AG09309 (cell line): ENCODE data around the gene ZBTB16.

Experiments used
- DNase-seq: peaks from one replicate; pipeline ENCODE4 v3.0.0-alpha.2; 2010; ENCODE audit warnings: low read depth
- H3K4me3 ChIP-seq: 2 replicates; pipeline ENCODE4 v1.5.1; 2011; ENCODE audit warnings: mild to moderate bottlenecking, low read depth, low read length, moderate library complexity; ENCODE audit not compliant: control insufficient read depth
- CTCF ChIP-seq: IDR thresholded peaks from 2 replicates; pipeline ENCODE4 v1.5.1; 2011; ENCODE audit warnings: mild to moderate bottlenecking, low read depth, low read length, inconsistent platforms; ENCODE audit not compliant: insufficient read depth, control insufficient read depth; ENCODE audit errors: missing control alignments

The ZBTB16 gene

DNA sequence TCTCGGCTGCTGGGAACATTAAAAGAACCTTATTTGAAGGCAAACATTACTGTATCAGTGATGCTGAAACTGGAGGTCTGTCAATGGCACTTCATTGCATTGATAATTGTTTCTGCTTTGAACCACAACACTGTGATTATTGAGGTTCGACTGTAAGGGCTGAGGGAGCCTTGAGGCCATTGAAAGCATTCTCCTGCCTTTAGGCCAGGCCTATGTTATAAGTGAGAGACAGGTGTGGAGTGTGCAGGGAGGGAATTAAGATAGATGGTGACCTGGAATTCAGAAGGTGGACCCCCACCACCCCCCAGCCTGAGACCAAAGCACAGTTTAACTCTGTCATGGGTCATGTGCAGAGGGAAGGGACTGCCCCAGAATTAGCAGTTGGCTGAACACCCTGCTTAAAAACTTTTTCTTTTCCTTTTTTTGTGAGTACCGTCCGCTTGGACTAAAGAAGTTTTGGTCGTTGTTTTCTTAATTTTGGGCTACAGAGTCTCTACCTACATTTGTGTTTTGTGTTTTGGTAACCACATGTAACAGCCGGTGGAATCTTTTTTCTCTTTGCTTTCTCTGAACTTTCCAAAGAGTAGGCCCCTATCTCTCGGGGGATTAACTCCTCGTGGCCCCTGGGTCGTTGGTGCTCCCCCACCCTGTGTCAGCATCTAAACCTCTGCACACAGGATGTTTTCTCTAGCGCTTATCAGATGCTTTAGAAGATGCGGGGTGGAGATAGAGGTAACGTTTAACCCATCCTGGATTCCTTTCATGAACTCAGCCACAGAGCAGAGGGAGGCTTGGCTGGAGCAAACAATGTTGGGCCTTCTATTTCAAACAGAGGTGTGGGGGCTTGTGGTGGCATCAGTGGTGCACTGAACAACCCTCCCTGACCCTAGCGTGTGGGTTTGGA is 43.7 kb downstream of the ZBTB16 start:
- no peak for DNase-seq
- no peak for TF ChIP-seq CTCF
- H3K4me3 ChIP-seq, result no peak overlapping the region

- no peak overlapping the region for H3K4me3 ChIP-seq
- DNase-seq, result no peak
- TF ChIP-seq CTCF, result no peak
Measured at GRCh38 chr11:114105611-114106010, 46.1 kb downstream of the ZBTB16 start.

- no peak for TF ChIP-seq CTCF
- no peak overlapping the region for H3K4me3 ChIP-seq
- DNase-seq, result no peak
Measured at GRCh38 chr11:114106047-114106446, 46.5 kb downstream of the ZBTB16 start.

- no peak for TF ChIP-seq CTCF
- no peak for DNase-seq
- no peak overlapping the region for H3K4me3 ChIP-seq
Measured at GRCh38 chr11:114106986-114107385, 47.5 kb downstream of the ZBTB16 start.

- TF ChIP-seq CTCF, result no peak
- no peak overlapping the region for H3K4me3 ChIP-seq
- no peak for DNase-seq
Measured at GRCh38 chr11:114108501-114109205, 49.1 kb downstream of the ZBTB16 start.

DNA sequence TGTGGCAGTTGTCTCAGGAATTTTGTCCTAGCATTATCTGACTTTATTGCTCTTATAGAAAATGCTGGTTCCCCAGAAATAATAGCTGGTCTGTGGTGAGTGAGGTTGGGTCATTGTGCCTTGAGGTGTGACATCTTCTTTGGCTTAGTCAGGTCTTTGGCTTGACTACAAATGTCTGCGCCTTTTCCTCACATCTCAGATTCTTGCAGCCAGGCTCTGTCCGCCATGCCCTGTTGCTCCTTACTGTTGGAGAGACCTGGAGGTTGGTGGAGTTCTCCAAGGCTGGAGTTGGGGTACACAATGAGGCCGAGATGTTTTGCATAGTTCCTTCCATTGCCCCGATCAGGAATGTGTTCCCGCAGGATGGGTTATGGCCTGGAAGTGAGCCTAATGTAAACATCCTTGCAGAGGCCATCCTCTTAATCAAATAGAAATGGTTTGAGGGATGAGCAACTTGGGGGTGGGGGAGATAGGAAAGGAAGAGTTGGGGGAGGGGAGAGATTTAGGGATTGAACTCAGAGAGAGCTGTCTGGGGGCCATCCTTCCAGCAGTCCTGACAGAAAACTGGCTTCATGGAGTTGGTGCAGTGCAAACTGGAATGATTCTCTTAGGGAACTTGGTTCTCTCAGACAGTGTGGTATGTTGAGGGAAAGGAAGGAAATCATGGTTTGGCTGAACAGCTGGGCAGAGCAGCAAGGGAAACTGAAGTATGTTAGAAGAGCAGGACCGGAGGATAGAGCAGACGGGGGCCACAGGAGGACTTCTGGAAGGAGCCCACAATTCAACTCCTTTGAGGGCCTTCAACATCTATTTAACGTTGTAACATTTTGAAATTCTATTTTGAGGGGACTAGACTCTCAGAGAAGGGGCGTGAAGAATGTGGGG is 49.9 kb downstream of the ZBTB16 start:
- no peak for DNase-seq
- H3K4me3 ChIP-seq, result no peak overlapping the region
- no peak for TF ChIP-seq CTCF
